GM12878 (cell line): ENCODE data around the gene ACRBP. TPM values are rescaled to one million over a fixed set of nuclear protein-coding genes. Genes with fewer than 3 reads are reported as not detected.
A peak's percentile ranks its signal among the peaks of the same experiment; 100 is the strongest.

Experiments used
- ASH2L ChIP-seq: fragments of 300-600, 200-600 bp; sonication (generic); IDR thresholded peaks from 2 replicates; pipeline ENCODE4 v1.6.1; 2017; ENCODE audit warnings: low read depth, mild to moderate bottlenecking, borderline replicate concordance
- CBX3 ChIP-seq: fragments of 200-600 bp; sonication (generic); IDR thresholded peaks from 2 replicates; pipeline ENCODE4 v1.6.1; 2016; ENCODE audit warnings: low read depth, borderline replicate concordance
- CHD4 ChIP-seq: fragments of 200-600 bp; sonication (generic); IDR thresholded peaks from 2 replicates; pipeline ENCODE4 v1.6.1; 2016; ENCODE audit warnings: mild to moderate bottlenecking
- ESRRA ChIP-seq: IDR thresholded peaks from 2 replicates; pipeline ENCODE4 v1.6.1; 2012; ENCODE audit warnings: mild to moderate bottlenecking, low read length, improper control_type of control experiment
- GATAD2B ChIP-seq: fragments of 450-650 bp; conservative IDR thresholded peaks from 2 replicates; pipeline ENCODE4 v1.6.1; 2017; ENCODE audit warnings: low read depth, mild to moderate bottlenecking, moderate library complexity
- IKZF1 ChIP-seq: fragments of 450-650 bp; conservative IDR thresholded peaks from 2 replicates; pipeline ENCODE4 v1.6.1; 2017; ENCODE audit warnings: antibody characterized with exemption, mild to moderate bottlenecking
- IKZF2 ChIP-seq, 2 experiments: fragments of 450-650 bp; IDR thresholded peaks; 2 replicates each; pipeline ENCODE4 v1.6.1; 2017; ENCODE audit warnings: mild to moderate bottlenecking in 2 of 2, moderate library complexity in 2 of 2
- IRF4 ChIP-seq: IDR thresholded peaks from 2 replicates; pipeline ENCODE4 v1.6.1; 2011; ENCODE audit warnings: low read depth, low read length
- KAT2A ChIP-seq: conservative IDR thresholded peaks from 2 replicates; pipeline ENCODE4 v1.6.1; 2011; ENCODE audit warnings: low read depth, low read length; ENCODE audit not compliant: control insufficient read depth
- KDM1A ChIP-seq: fragments of 200-600 bp; sonication (generic); IDR thresholded peaks from 2 replicates; pipeline ENCODE4 v1.6.1; 2016; ENCODE audit warnings: borderline replicate concordance
- LARP7 ChIP-seq: fragments of 450-650 bp; IDR thresholded peaks from 2 replicates; pipeline ENCODE4 v1.6.1; 2017; ENCODE audit warnings: mild to moderate bottlenecking
- NBN ChIP-seq: fragments of 450-650 bp; IDR thresholded peaks from 2 replicates; pipeline ENCODE4 v1.6.1; 2016
- POU2F2 ChIP-seq: IDR thresholded peaks from 3 replicates; pipeline ENCODE4 v1.6.1; 2011; ENCODE audit warnings: low read depth, mild to moderate bottlenecking, low read length, borderline replicate concordance
- RCOR1 ChIP-seq: conservative IDR thresholded peaks from 2 replicates; pipeline ENCODE4 v1.6.1; 2012; ENCODE audit warnings: low read depth, low read length, improper control_type of control experiment
- RELA ChIP-seq: fragments of 450-650 bp; IDR thresholded peaks from 2 replicates; pipeline ENCODE4 v1.8.0; 2014; ENCODE audit warnings: borderline replicate concordance; ENCODE audit not compliant: partially characterized antibody
- SIX5 ChIP-seq: IDR thresholded peaks from 2 replicates; pipeline ENCODE4 v1.6.1; 2011; ENCODE audit warnings: mild to moderate bottlenecking, low read depth, low read length, moderate library complexity; ENCODE audit not compliant: severe bottlenecking
- SMARCA5 ChIP-seq: fragments of 450-650 bp; IDR thresholded peaks from 2 replicates; pipeline ENCODE4 v1.6.1; 2017; ENCODE audit warnings: mild to moderate bottlenecking
- SMC3 ChIP-seq: IDR thresholded peaks from 2 replicates; pipeline ENCODE4 v1.6.1; 2011; ENCODE audit warnings: low read length, improper control_type of control experiment, borderline replicate concordance
- SP1 ChIP-seq: IDR thresholded peaks from one replicate; pipeline ENCODE4 v1.6.1; 2011; ENCODE audit warnings: low read depth, low read length
- SREBF2 ChIP-seq: IDR thresholded peaks from 2 replicates; pipeline ENCODE4 v1.6.1; 2012; ENCODE audit warnings: mild to moderate bottlenecking, low read length
- STAT3 ChIP-seq: IDR thresholded peaks from 2 replicates; pipeline ENCODE4 v1.6.1; 2011; ENCODE audit warnings: low read depth, low read length, improper control_type of control experiment
- TAF1 ChIP-seq: IDR thresholded peaks from 2 replicates; pipeline ENCODE4 v1.6.1; 2011; ENCODE audit warnings: mild to moderate bottlenecking, low read depth, low read length, borderline replicate concordance
- WRNIP1 ChIP-seq: IDR thresholded peaks from 2 replicates; pipeline ENCODE4 v1.6.1; 2011; ENCODE audit warnings: low read depth, low read length, improper control_type of control experiment, borderline replicate concordance
- YY1 ChIP-seq: IDR thresholded peaks from 2 replicates; pipeline ENCODE4 v1.6.1; 2011; ENCODE audit warnings: low read depth, mild to moderate bottlenecking, low read length
- ZNF24 ChIP-seq: fragments of 450-650 bp; IDR thresholded peaks from 2 replicates; pipeline ENCODE4 v1.6.1; 2017; ENCODE audit warnings: antibody characterized with exemption, mild to moderate bottlenecking
- ZNF384 ChIP-seq: IDR thresholded peaks from 2 replicates; pipeline ENCODE4 v1.6.1; 2012; ENCODE audit warnings: low read depth, mild to moderate bottlenecking, low read length, improper control_type of control experiment, borderline replicate concordance
- ZNF622 ChIP-seq: fragments of 450-650 bp; IDR thresholded peaks from 2 replicates; pipeline ENCODE4 v1.6.1; 2017; ENCODE audit warnings: mild to moderate bottlenecking, inconsistent platforms
- polyA plus RNA-seq, 11 experiments: library from polyadenylated mRNA; depleted of rRNA in 4 of 11; unstranded in 6 of 11; stranded (reverse) in 5 of 11; fragments of >200 nt; fragmentation: Nextera tagmentation in 4 of 11; fragmentation: Illumina TruSeq in 1 of 11; extraction: Ambion mirVana in 4 of 11; extraction: Trizol in 1 of 11; gene quantifications; 1 replicate in 1 of 11; 2 replicates in 10 of 11; pipeline versions ENCODE4 v1.2.1 to v1.2.3, GENCODE V29; 2011 to 2016; ENCODE audit warnings: inconsistent platforms in 2 of 11, missing spikeins in 2 of 11, low read depth in 1 of 11
- total RNA-seq, 4 experiments: library from RNA; depleted of rRNA in 3 of 4; stranded (reverse); fragments of >200 nt in 3 of 4; fragmentation: Illumina TruSeq in 1 of 4; extraction: Trizol in 1 of 4; gene quantifications; 2 replicates each; pipeline versions ENCODE4 v1.2.1 to v1.2.3, GENCODE V29; 2013 to 2021
- TF ChIP-seq, protein P1 (sequence below): IDR thresholded peaks from 2 replicates; pipeline ENCODE4 v1.6.1; 2011; ENCODE audit warnings: low read depth, low read length, improper control_type of control experiment, borderline replicate concordance
- TF ChIP-seq, protein P2 (sequence below): fragments of 450-650 bp; IDR thresholded peaks from 2 replicates; pipeline ENCODE4 v1.6.1; 2017; ENCODE audit warnings: mild to moderate bottlenecking, moderate library complexity
- TF ChIP-seq, protein P3 (sequence below): fragments of 450-650 bp; IDR thresholded peaks from 2 replicates; pipeline ENCODE4 v1.6.1; 2017; ENCODE audit warnings: mild to moderate bottlenecking

The ACRBP gene
- total and polyA plus RNA-seq, 10 of the 15 experiments (the other 5 are each of a cell fraction or from before 2014, with no cell fraction given): 0.54 to 1.4 (median 0.87) TPM

DNA sequence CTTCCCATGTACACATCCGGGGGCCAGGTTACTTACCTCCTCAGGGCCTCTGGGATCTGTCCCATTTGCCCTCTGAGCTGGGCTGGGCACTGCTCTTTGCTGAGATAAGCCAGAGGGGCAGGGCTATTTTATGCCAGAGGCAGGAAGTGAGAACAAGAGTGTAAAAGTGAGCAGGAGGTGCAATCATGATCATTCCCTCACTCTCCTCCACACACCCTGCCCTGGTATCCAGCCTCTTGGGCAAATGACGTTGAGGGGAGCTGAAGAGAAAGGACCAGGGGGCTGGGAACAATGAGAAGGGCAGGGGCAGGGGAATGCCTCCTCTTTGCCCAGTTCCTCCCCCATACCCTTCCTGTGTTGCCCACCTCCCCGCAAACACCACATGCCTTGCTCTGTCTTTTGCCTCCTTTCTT lies 15.7 kb downstream of the ACRBP start (continued):
- TF ChIP-seq, protein P1, sequence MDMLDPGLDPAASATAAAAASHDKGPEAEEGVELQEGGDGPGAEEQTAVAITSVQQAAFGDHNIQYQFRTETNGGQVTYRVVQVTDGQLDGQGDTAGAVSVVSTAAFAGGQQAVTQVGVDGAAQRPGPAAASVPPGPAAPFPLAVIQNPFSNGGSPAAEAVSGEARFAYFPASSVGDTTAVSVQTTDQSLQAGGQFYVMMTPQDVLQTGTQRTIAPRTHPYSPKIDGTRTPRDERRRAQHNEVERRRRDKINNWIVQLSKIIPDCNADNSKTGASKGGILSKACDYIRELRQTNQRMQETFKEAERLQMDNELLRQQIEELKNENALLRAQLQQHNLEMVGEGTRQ: no peak
- no peak for TF ChIP-seq TAF1
- TF ChIP-seq RCOR1: no peak
- no peak for TF ChIP-seq ZNF384
- no peak for TF ChIP-seq KDM1A
- TF ChIP-seq ZNF24: no peak
- TF ChIP-seq SP1: no peak
- peak; percentile 10; the same call in 1 of the 2 replicates for TF ChIP-seq SMC3
- 0 out of 2 replicates have a peak, but pooled peaks have one; percentile 16 for TF ChIP-seq SMARCA5
- TF ChIP-seq NBN: peak; percentile 39; the same call in 1 of the 2 replicates
- TF ChIP-seq GATAD2B: no peak
- TF ChIP-seq SIX5: no peak
- TF ChIP-seq POU2F2: no peak
- TF ChIP-seq, protein P2, sequence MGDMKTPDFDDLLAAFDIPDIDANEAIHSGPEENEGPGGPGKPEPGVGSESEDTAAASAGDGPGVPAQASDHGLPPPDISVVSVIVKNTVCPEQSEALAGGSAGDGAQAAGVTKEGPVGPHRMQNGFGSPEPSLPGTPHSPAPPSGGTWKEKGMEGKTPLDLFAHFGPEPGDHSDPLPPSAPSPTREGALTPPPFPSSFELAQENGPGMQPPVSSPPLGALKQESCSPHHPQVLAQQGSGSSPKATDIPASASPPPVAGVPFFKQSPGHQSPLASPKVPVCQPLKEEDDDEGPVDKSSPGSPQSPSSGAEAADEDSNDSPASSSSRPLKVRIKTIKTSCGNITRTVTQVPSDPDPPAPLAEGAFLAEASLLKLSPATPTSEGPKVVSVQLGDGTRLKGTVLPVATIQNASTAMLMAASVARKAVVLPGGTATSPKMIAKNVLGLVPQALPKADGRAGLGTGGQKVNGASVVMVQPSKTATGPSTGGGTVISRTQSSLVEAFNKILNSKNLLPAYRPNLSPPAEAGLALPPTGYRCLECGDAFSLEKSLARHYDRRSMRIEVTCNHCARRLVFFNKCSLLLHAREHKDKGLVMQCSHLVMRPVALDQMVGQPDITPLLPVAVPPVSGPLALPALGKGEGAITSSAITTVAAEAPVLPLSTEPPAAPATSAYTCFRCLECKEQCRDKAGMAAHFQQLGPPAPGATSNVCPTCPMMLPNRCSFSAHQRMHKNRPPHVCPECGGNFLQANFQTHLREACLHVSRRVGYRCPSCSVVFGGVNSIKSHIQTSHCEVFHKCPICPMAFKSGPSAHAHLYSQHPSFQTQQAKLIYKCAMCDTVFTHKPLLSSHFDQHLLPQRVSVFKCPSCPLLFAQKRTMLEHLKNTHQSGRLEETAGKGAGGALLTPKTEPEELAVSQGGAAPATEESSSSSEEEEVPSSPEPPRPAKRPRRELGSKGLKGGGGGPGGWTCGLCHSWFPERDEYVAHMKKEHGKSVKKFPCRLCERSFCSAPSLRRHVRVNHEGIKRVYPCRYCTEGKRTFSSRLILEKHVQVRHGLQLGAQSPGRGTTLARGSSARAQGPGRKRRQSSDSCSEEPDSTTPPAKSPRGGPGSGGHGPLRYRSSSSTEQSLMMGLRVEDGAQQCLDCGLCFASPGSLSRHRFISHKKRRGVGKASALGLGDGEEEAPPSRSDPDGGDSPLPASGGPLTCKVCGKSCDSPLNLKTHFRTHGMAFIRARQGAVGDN: peak; percentile 78
- no peak for TF ChIP-seq ESRRA
- no peak for TF ChIP-seq RELA
- peak; percentile 43; the same call in 1 of the 2 replicates for TF ChIP-seq IKZF1
- TF ChIP-seq WRNIP1: no peak
- TF ChIP-seq ZNF622: no peak
- TF ChIP-seq KAT2A: no peak
- no peak for TF ChIP-seq YY1
- no peak for TF ChIP-seq CBX3
- TF ChIP-seq IRF4: no peak
- no peak for TF ChIP-seq STAT3
- no peak for TF ChIP-seq LARP7
- no peak for TF ChIP-seq CHD4
- no peak; a peak in 1 of 4 replicates for TF ChIP-seq IKZF2 (IDR thresholded peaks at IDR 0.05)
- TF ChIP-seq, protein P3, sequence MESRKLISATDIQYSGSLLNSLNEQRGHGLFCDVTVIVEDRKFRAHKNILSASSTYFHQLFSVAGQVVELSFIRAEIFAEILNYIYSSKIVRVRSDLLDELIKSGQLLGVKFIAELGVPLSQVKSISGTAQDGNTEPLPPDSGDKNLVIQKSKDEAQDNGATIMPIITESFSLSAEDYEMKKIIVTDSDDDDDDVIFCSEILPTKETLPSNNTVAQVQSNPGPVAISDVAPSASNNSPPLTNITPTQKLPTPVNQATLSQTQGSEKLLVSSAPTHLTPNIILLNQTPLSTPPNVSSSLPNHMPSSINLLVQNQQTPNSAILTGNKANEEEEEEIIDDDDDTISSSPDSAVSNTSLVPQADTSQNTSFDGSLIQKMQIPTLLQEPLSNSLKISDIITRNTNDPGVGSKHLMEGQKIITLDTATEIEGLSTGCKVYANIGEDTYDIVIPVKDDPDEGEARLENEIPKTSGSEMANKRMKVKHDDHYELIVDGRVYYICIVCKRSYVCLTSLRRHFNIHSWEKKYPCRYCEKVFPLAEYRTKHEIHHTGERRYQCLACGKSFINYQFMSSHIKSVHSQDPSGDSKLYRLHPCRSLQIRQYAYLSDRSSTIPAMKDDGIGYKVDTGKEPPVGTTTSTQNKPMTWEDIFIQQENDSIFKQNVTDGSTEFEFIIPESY: no peak
- no peak for TF ChIP-seq ASH2L
- no peak for TF ChIP-seq SREBF2
